Measurements from ENCODE around the gene SREBF2. TPM values are rescaled to one million over a fixed set of nuclear protein-coding genes. Genes with fewer than 3 reads are reported as not detected.
"Not testable (repeated sequence)": the region's sequence is repeated elsewhere in the genome, so short reads cannot be mapped to it uniquely, and the experiment has no call there.

Gene SREBF2
- total RNA-seq, 2 experiments from 2014 or later: 167 to 312 TPM

DNA sequence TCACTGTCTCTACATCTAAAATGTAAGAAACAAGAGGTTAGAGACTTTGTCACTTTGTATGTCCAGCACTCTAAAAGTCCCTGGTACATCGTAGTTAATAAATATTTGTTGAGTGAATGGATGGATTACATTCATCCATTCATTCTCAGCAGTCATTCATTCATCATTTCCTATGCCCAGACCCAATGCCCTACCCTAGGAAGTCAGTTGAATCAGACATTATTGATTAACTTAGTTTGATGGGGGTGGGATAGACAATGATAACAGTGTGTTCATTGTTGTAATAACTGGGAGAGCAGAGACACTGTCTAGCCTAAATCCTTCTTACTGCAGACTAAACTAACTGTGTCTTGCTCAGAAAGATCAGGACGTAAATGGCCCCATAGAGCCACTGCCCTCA lies 115.2 kb downstream of the SREBF2 start:
- CTCF ChIA-PET (ENCODE audit: unreplicated experiment): no interaction called here
- BruUV-seq (replicated peaks): no TSS peak

DNA sequence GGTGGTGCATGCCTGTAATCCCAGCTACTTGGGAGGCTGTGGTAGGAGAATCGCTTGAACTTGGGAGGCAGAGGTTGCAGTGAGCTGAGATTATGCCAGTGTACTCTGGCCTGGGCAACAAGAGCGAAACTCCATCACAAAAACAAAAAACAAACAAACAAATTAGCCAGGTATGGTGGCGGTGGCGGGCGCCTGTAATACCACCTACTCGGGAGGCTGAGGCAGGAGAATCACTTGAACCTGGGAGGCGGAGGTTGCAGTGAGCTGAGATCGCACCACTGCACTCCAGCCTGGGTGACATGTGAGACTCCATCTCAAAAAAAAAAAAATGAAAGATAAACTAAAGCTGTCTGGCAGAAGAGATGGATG lies 116.0 kb downstream of the SREBF2 start:
- H3K9me2 ChIP-seq (ENCODE audit: insufficient read depth, low read length); CTCF ChIA-PET (ENCODE audit: unreplicated experiment); BruUV-seq (replicated peaks); DNase-seq (ENCODE audit: low spot score); H4K20me1 ChIP-seq (ENCODE audit: insufficient read depth, low read length); H3K9me3 ChIP-seq (ENCODE audit: low read length); H2AFZ ChIP-seq (ENCODE audit: low read length): not testable (repeated sequence)
- Histone ChIP-seq H3K36me3 (ENCODE audit: insufficient read depth, low read length) (peaks cover 26% of the 10 kb centered on the region), H3K4me2 (ENCODE audit: low read length) (peak overlapping the region; percentile 88), H3K4me1 (ENCODE audit: insufficient read depth, low read length, poor library complexity, severe bottlenecking) (peaks cover 72% of the 10 kb centered on the region), H3K4me3 (ENCODE audit: low read depth, low read length, poor library complexity, severe bottlenecking) (peak overlapping the region; percentile 94), H3K79me2 (ENCODE audit: insufficient read depth, low read depth, low read length) (peaks cover 55% of the 10 kb centered on the region), H3K27ac (ENCODE audit: low read depth, low read length, poor library complexity, severe bottlenecking) (peak overlapping the region; percentile 56)
- POLR2A ChIA-PET: interaction anchor here (0.6 to 1.0 kb wide), 2 partner anchors 143 to 277 kb away, joined by 3 read pairs; no protein-coding TSS in a partner anchor
- intact Hi-C loops (cut with micrococcal nuclease; ENCODE audit: unreplicated experiment): loop anchor here (5.0 kb wide), 1 partner anchor 493 kb away; no protein-coding TSS in a partner anchor

More for the DNA sequence above, 115.2 kb downstream of the SREBF2 start:
- H3K4me2 ChIP-seq (ENCODE audit: low read length): peak overlapping the region; percentile 88
- H3K9me3 ChIP-seq (ENCODE audit: low read length): no peaks in the 10 kb centered on the region
- intact Hi-C loops (cut with micrococcal nuclease; ENCODE audit: unreplicated experiment): loop anchor here (5.0 kb wide), 1 partner anchor 494 kb away; no protein-coding TSS in a partner anchor
- peaks cover 62% of the 10 kb centered on the region for H3K79me2 ChIP-seq (ENCODE audit: insufficient read depth, low read depth, low read length)
- TF ChIP-seq EZH2phosphoT487 (IDR thresholded peaks at IDR 0.05; ENCODE audit: borderline replicate concordance, low read depth, low read length): no peak
- TF ChIP-seq, protein P1, sequence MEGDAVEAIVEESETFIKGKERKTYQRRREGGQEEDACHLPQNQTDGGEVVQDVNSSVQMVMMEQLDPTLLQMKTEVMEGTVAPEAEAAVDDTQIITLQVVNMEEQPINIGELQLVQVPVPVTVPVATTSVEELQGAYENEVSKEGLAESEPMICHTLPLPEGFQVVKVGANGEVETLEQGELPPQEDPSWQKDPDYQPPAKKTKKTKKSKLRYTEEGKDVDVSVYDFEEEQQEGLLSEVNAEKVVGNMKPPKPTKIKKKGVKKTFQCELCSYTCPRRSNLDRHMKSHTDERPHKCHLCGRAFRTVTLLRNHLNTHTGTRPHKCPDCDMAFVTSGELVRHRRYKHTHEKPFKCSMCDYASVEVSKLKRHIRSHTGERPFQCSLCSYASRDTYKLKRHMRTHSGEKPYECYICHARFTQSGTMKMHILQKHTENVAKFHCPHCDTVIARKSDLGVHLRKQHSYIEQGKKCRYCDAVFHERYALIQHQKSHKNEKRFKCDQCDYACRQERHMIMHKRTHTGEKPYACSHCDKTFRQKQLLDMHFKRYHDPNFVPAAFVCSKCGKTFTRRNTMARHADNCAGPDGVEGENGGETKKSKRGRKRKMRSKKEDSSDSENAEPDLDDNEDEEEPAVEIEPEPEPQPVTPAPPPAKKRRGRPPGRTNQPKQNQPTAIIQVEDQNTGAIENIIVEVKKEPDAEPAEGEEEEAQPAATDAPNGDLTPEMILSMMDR (conservative IDR thresholded peaks at IDR 0.05; ENCODE audit: low read length): no peak
- H3K9me2 ChIP-seq (ENCODE audit: insufficient read depth, low read length): no peaks in the 10 kb centered on the region
- peak overlapping the region; percentile 94 for H3K4me3 ChIP-seq (ENCODE audit: low read depth, low read length, poor library complexity, severe bottlenecking)
- peaks cover 34% of the 10 kb centered on the region for H3K36me3 ChIP-seq (ENCODE audit: insufficient read depth, low read length)
- peaks cover 80% of the 10 kb centered on the region for H3K4me1 ChIP-seq (ENCODE audit: insufficient read depth, low read length, poor library complexity, severe bottlenecking)
- H4K20me1 ChIP-seq (ENCODE audit: insufficient read depth, low read length): no peaks in the 10 kb centered on the region
- H3K27ac ChIP-seq (ENCODE audit: low read depth, low read length, poor library complexity, severe bottlenecking): peak overlapping the region; percentile 75
- no peak for DNase-seq (ENCODE audit: low spot score)
- H2AFZ ChIP-seq (ENCODE audit: low read length): peak overlapping the region; percentile 53; the same call in 1 of the 2 replicates
- POLR2A ChIA-PET: interaction anchor here (0.7 to 1.9 kb wide), 5 partner anchors 12 to 592 kb away, joined by 3 to 14 read pairs (median 6); partner anchors contain the start of gene TNFRSF13C

DNA sequence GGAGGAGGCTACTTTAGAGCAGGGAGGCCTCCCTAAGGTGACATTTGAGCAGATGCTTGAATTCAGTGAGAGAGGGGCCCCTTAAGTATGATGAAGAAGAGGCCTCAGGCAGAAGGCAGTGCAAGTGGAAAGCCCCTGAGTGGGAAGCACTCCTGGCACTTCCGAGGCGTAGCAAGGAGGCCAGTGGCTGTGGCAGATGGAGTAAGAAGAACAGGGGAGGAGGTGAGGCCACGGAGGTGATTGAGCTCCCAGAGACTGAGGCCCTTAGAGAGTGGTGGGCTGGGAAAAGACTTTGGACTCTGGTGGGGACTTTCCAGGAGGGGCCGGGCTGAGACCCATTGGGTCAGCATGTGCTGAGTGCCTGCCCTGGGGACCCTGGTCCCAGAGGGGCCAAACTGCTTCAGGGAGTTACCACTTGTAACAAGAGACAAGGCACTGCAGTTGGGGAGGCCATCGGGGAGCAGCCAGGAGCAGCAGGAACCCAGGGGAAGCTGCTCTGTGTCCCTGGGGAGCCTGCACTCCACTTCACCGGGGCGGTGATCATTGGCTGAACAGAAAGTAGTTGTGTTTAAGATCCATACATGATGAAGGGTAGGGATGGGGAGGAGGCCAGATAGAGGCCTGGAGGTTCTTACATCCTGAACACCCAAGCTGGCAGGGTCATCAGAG lies 116.5 kb downstream of the SREBF2 start:
- BruUV-seq (replicated peaks): no TSS peak
- CTCF ChIA-PET (ENCODE audit: unreplicated experiment): no interaction called here
- peak overlapping the region; percentile 56 for H3K27ac ChIP-seq (ENCODE audit: low read depth, low read length, poor library complexity, severe bottlenecking)
- peaks cover 50% of the 10 kb centered on the region for H3K79me2 ChIP-seq (ENCODE audit: insufficient read depth, low read depth, low read length)
- POLR2A ChIA-PET: interaction anchor here (0.6 to 1.0 kb wide), 4 partner anchors 13 to 278 kb away, joined by 3 read pairs; no protein-coding TSS in a partner anchor
- no peak overlapping the region for H2AFZ ChIP-seq (ENCODE audit: low read length)
- peaks cover 21% of the 10 kb centered on the region for H3K36me3 ChIP-seq (ENCODE audit: insufficient read depth, low read length)
- no peaks in the 10 kb centered on the region for H4K20me1 ChIP-seq (ENCODE audit: insufficient read depth, low read length)
- DNase-seq (ENCODE audit: low spot score): peak; percentile 31
- no peaks in the 10 kb centered on the region for H3K9me3 ChIP-seq (ENCODE audit: low read length)
- H3K4me2 ChIP-seq (ENCODE audit: low read length): peak overlapping the region; percentile 88
- no peaks in the 10 kb centered on the region for H3K9me2 ChIP-seq (ENCODE audit: insufficient read depth, low read length)
- intact Hi-C loops (cut with micrococcal nuclease; ENCODE audit: unreplicated experiment): loop anchor here (5.0 kb wide), 1 partner anchor 493 kb away; no protein-coding TSS in a partner anchor
- H3K4me3 ChIP-seq (ENCODE audit: low read depth, low read length, poor library complexity, severe bottlenecking): peak overlapping the region; percentile 94
- no peak for TF ChIP-seq EZH2phosphoT487 (IDR thresholded peaks at IDR 0.05; ENCODE audit: borderline replicate concordance, low read depth, low read length)
- TF ChIP-seq, protein P1 (conservative IDR thresholded peaks at IDR 0.05; ENCODE audit: low read length): no peak
- H3K4me1 ChIP-seq (ENCODE audit: insufficient read depth, low read length, poor library complexity, severe bottlenecking): peaks cover 67% of the 10 kb centered on the region
